A549 treated with ZK216348 at 1 μM for 4 hours (cell line): ENCODE results near the gene ZNFX1. TPM values are rescaled to one million over a fixed set of nuclear protein-coding genes. Genes with fewer than 3 reads are reported as not detected.

ENCODE experiments used
- total RNA-seq: library from RNA; stranded (reverse); fragments of 200-300 nt; extraction: Qiagen RNA extraction; gene quantifications from 5 replicates; pipeline ENCODE4 v1.2.3, GENCODE V29; 2022; ENCODE audit warnings: low read depth

The ZNFX1 gene
- total RNA-seq, result 20.2 to 28.1 TPM (median 25.1 TPM) in 5 replicates

DNA sequence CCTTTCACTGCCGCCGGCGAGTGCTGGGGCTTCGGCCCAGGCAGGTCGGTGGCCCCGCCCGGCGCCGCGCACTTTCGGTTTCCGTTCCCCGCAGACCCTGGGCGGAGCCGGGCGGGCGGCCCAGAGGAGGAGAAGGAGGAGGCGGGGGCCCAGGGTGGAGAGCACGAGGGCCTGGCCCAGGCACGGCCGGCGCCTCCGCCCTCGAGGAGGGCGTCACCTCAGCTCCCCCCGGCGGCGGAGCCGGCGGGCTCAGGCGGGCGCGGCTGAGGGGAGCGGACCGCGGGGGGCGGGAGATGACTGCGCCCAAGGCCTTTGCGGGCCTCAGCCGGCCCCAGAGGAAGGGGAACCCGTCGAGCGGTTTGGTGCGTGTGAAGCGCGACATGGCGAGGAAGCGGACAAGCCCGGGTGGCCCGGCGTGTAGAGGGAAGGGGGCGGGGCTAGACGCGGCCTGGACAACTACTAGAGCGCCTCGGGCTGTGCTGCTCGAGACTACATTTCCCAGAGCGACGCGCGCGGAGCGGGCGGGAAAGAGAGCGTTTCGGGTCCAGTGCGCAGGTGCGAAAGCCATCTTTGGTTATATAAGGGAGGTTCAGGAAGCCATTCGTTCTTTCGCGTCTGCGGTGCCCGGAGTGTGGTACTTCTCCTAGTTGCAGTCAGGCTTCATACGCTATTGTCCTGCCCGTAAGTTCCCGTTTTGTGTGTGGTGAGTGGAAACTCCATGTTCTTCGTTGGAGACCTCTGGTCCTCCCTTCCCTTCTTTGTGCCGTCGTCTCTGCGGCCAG, at the start of gene ZNFX1:
Gene ZNFX1 (minus strand): TSS at position 22 of the 782 bp plus-strand sequence. CDS start 2,218 bp downstream, outside the sequence.

DNA sequence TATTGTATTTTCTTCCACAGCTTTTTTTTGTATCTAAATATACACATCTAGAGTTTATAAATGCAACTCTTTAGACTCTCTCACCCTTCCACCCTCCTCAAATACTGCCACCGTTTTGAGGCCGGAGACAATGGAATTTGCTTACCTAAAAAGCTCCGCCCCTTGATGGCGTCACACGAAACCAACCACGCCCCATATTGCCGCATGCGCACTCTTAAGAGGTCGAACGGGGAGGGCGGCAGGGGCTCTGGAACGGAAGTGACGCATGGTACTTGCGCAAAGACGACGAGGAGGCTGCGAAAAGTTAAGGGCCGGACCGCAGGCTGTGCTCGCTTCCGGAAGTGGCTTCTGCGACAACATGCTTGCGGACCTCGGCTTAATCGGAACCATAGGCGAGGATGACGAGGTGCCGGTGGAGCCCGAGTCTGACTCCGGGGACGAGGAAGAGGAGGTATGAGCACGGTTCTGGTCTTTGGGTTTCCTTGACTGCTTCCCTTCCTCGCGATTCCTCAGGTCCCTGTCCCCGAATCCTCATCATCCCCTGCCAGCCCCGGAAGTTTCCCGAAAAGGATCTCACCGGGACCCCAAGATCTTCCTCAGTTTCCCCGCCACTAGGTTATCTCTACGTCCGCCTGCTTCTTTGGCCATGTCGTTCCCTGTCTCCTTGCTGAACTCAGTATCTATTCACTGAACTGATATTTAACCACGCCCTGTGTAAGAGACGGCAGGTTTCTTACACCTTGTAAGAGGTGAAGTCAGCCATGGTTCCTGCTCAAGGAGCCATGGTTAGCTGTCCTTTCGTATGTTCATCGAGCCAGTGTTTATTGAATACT, 58.5 kb downstream of the ZNFX1 start, which contains the start of gene DDX27:
Gene DDX27 (plus strand): TSS at position 326 of the 833 bp plus-strand sequence. CDS start 33 bp downstream, at position 359.

Other genes starting within 250 kb of the ZNFX1 start
- gene CSE1L, start 231.7 kb downstream of the ZNFX1 start, total RNA-seq, result 77.6 to 108 TPM (median 95.8 TPM) in 5 replicates
- gene STAU1, start 89.7 kb downstream of the ZNFX1 start, total RNA-seq, result 53.8 to 69.0 TPM (median 62.9 TPM) in 5 replicates
- gene DDX27, start 58.6 kb downstream of the ZNFX1 start, total RNA-seq, result 61.4 to 68.1 TPM (median 63.3 TPM) in 5 replicates
- gene KCNB1, start 204.6 kb upstream of the ZNFX1 start, total RNA-seq, result 0.37 to 0.99 TPM (median 0.63 TPM) in 5 replicates